OCI-LY3 (cell line): Measurements from ENCODE around the gene DSTN.

Source experiments
- H2AFZ ChIP-seq: fragments of 200-600, 300-600 bp; shearing (Covaris generic); 2 replicates; pipeline ENCODE4 v1.6.0; 2014; ENCODE audit warnings: antibody characterized with exemption, low read depth, low read length
- H3K27ac ChIP-seq: fragments of 200-600, 300-600 bp; sonication (generic); 2 replicates; pipeline ENCODE4 v1.5.1; 2014; ENCODE audit warnings: mild to moderate bottlenecking, low read length, moderate library complexity, mixed read lengths
- H3K27me3 ChIP-seq: fragments of 200-600, 300-600 bp; sonication (generic); 2 replicates; pipeline ENCODE4 v1.6.1; 2014; ENCODE audit warnings: low read depth, low read length, mixed read lengths
- H3K36me3 ChIP-seq: fragments of 200-600, 300-600 bp; sonication (generic); replicated peaks from 2 replicates; pipeline ENCODE3; 2014; ENCODE audit warnings: low read depth, low read length, mixed read lengths
- H3K4me1 ChIP-seq: fragments of 300-600, 200-600 bp; sonication (generic); 2 replicates; pipeline ENCODE4 v1.6.1; 2014; ENCODE audit warnings: low read length, mixed read lengths
- H3K4me2 ChIP-seq: fragments of 200-600, 300-600 bp; sonication (generic); 2 replicates; pipeline ENCODE4 v1.6.1; 2014; ENCODE audit warnings: low read length, mixed read lengths
- H3K4me3 ChIP-seq: fragments of 300-600, 200-600 bp; sonication (generic); 2 replicates; pipeline ENCODE4 v1.5.1; 2014; ENCODE audit warnings: antibody characterized with exemption, mild to moderate bottlenecking, low read length, moderate library complexity
- H3K79me2 ChIP-seq: fragments of 300-600, 200-600 bp; shearing (Covaris generic); 2 replicates; pipeline ENCODE4 v1.6.1; 2014; ENCODE audit warnings: mild to moderate bottlenecking, low read length, mixed read lengths
- H3K9ac ChIP-seq: fragments of 300-600, 200-600 bp; shearing (Covaris generic); 2 replicates; pipeline ENCODE4 v1.6.0; 2014; ENCODE audit warnings: mild to moderate bottlenecking, low read length, moderate library complexity
- H3K9me3 ChIP-seq: fragments of 200-600, 300-600 bp; shearing (Covaris generic); 2 replicates; pipeline ENCODE4 v1.6.1; 2014; ENCODE audit warnings: low read length, mixed read lengths; ENCODE audit not compliant: insufficient read depth
- H4K20me1 ChIP-seq: fragments of 200-600, 300-600 bp; sonication (generic); 2 replicates; pipeline ENCODE4 v1.6.1; 2016; ENCODE audit warnings: low read length, mixed read lengths; ENCODE audit not compliant: insufficient read depth
- EZH2phosphoT487 ChIP-seq: fragments of 200-600 bp; shearing (Covaris generic); IDR thresholded peaks from 2 replicates; pipeline ENCODE4 v1.6.1; 2018; ENCODE audit warnings: antibody characterized with exemption, mixed run types, low read depth
- TF ChIP-seq, protein P1 (sequence below): fragments of 200-600, 300-600 bp; sonication (generic); IDR thresholded peaks from 2 replicates; pipeline ENCODE4 v1.5.1; 2014; ENCODE audit warnings: antibody characterized with exemption, low read length, low read depth

DSTN gene

DNA sequence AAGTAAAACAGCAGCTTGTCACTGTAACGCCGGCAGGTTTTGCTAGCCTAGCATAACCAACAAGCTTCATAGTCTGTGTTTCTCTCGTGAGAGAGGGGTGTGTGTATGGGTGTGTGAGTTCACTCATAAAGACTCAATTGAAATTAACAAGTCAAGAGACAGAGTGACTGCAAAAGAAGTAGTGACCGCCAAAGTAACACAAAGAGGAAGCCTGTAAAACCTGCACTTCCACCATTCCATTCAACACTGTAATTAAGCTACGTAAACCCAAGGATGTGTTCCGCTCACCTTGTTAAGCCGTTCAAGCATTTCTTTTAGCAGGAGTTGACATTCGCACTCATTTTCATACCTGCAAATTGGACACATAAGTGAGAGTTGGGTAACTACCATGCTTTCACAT lies 45.3 kb upstream of the DSTN start:
- no peaks in the 10 kb centered on the region for H3K9me3 ChIP-seq
- no peaks in the 10 kb centered on the region for H3K79me2 ChIP-seq
- no peaks in the 10 kb centered on the region for H3K36me3 ChIP-seq
- TF ChIP-seq, protein P1, sequence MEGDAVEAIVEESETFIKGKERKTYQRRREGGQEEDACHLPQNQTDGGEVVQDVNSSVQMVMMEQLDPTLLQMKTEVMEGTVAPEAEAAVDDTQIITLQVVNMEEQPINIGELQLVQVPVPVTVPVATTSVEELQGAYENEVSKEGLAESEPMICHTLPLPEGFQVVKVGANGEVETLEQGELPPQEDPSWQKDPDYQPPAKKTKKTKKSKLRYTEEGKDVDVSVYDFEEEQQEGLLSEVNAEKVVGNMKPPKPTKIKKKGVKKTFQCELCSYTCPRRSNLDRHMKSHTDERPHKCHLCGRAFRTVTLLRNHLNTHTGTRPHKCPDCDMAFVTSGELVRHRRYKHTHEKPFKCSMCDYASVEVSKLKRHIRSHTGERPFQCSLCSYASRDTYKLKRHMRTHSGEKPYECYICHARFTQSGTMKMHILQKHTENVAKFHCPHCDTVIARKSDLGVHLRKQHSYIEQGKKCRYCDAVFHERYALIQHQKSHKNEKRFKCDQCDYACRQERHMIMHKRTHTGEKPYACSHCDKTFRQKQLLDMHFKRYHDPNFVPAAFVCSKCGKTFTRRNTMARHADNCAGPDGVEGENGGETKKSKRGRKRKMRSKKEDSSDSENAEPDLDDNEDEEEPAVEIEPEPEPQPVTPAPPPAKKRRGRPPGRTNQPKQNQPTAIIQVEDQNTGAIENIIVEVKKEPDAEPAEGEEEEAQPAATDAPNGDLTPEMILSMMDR: no peak
- TF ChIP-seq EZH2phosphoT487: no peak
- 0 out of 2 replicates have a peak, but pooled peaks cover 15% of the 10 kb centered on the region for H3K27me3 ChIP-seq
- no peaks in the 10 kb centered on the region for H4K20me1 ChIP-seq
- H3K27ac ChIP-seq: no peak overlapping the region
- H3K9ac ChIP-seq: no peak overlapping the region
- H3K4me2 ChIP-seq: no peak overlapping the region
- H3K4me1 ChIP-seq: no peaks in the 10 kb centered on the region
- no peak overlapping the region for H3K4me3 ChIP-seq
- H2AFZ ChIP-seq: no peak overlapping the region

DNA sequence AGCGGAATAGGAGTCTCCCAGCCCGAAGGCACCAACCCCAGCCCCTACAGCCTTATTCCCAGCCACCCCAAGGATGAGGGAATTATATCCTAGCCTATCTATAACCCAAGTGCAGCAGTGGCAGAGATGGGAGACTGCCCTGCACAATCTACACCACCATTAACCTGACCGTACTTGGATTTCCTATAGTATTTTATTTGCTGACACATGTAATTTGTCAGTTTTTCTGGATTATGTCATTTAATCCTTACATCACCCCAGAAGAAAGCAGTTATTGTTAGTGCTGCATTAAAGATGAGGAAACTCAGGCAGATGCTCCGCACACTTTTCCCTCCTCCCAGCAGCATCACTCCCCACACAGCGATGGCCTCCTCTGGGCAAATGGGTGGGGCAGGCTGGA lies 44.7 kb upstream of the DSTN start:
- no peak overlapping the region for H3K4me3 ChIP-seq
- no peaks in the 10 kb centered on the region for H4K20me1 ChIP-seq
- no peak overlapping the region for H3K4me2 ChIP-seq
- H3K9ac ChIP-seq: no peak overlapping the region
- 0 out of 2 replicates have a peak, but pooled peaks cover 19% of the 10 kb centered on the region for H3K27me3 ChIP-seq
- no peaks in the 10 kb centered on the region for H3K79me2 ChIP-seq
- no peak for TF ChIP-seq EZH2phosphoT487
- TF ChIP-seq, protein P1: no peak
- H3K4me1 ChIP-seq: no peaks in the 10 kb centered on the region
- no peaks in the 10 kb centered on the region for H3K36me3 ChIP-seq
- H3K27ac ChIP-seq: no peak overlapping the region
- H3K9me3 ChIP-seq: no peaks in the 10 kb centered on the region
- H2AFZ ChIP-seq: no peak overlapping the region

DNA sequence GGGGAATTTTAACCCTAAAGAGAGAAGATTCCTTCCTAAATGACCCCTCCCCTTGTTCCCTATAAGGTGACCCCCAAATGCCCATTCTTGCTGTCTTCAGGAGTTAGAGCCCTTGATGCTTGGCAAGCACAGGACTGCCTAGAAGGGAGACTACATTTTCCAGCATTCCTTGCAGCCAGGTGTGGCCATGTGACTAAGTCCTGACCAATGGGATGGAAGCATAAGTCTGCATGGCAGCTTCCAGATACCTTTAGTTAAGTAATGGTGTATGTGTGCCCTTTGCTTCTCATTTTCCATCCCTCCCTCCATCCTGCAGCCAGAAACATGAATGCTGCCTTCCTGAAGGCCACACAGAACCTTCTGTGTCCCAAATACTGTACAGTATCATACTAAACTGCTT lies 44.2 kb upstream of the DSTN start:
- 0 out of 2 replicates have a peak overlapping the region, but pooled peaks have one; percentile 14 for H3K4me2 ChIP-seq
- H3K9me3 ChIP-seq: no peaks in the 10 kb centered on the region

DNA sequence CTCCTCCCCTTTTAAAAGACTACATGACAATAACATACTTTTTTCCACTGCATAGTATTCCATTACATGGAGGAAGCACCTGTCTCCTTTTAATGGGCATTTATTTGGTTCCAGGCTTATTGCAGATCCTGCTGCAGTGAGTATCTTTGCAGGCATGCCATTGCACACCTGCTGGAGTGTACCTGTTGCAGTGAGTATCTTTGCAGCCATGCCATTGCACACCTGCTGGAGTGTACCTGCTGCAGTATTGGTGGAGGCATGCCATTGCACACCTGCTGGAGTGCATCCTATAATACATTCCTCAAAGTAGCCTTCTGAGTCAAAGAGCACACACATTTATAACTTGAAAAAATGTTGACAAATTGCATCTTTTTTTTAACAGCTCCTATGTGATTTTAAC lies 40.3 kb upstream of the DSTN start:
- Histone ChIP-seq H3K27ac (no peak overlapping the region), H2AFZ (no peak overlapping the region), H3K4me3 (no peak overlapping the region), H3K9ac (no peak overlapping the region), H4K20me1 (no peaks in the 10 kb centered on the region), H3K9me3 (no peaks in the 10 kb centered on the region), H3K79me2 (no peaks in the 10 kb centered on the region), H3K27me3 (0 out of 2 replicates have a peak, but pooled peaks cover 14% of the 10 kb centered on the region), H3K36me3 (no peaks in the 10 kb centered on the region), H3K4me2 (no peak overlapping the region), H3K4me1 (peaks cover 12% of the 10 kb centered on the region)
- TF ChIP-seq EZH2phosphoT487: no peak
- TF ChIP-seq, protein P1: no peak

More for the DNA sequence above, 44.2 kb upstream of the DSTN start:
- Histone ChIP-seq H3K27me3 (0 out of 2 replicates have a peak, but pooled peaks cover 23% of the 10 kb centered on the region), H3K9ac (no peak overlapping the region), H4K20me1 (no peaks in the 10 kb centered on the region), H3K36me3 (no peaks in the 10 kb centered on the region), H2AFZ (peak overlapping the region; percentile 69; the same call in 1 of the 2 replicates), H3K27ac (no peak overlapping the region), H3K4me3 (no peak overlapping the region), H3K4me1 (no peaks in the 10 kb centered on the region), H3K79me2 (no peaks in the 10 kb centered on the region)
- TF ChIP-seq, protein P1: no peak
- no peak for TF ChIP-seq EZH2phosphoT487
